Caco-2 (cell line): Measurements from ENCODE around the gene DDX51. TPM values are rescaled to one million over a fixed set of nuclear protein-coding genes. Genes with fewer than 3 reads are reported as not detected.

Experiments
- BruUV-seq: library from RNA; stranded (reverse); fragments of 400-500 nt; replicated peaks from 2 replicates; lab custom pipeline; 2021; lab: Mats Ljungman, UMichigan
- CTCF ChIA-PET: fragments of 300-600 bp; sonication (Branson Sonifier 250); formaldehyde crosslinking; loops from one replicate; lab custom pipeline; 2022; ENCODE audit warnings: antibody characterized with exemption; lab: Charles Lee
- POLR2A ChIA-PET: fragments of 300-600 bp; sonication (Branson Sonifier 250); formaldehyde crosslinking; loops from one replicate; lab custom pipeline; 2022; ENCODE audit warnings: antibody characterized with exemption; lab: Charles Lee
- DNase-seq, 2 experiments: peaks; one replicate each; pipeline versions ENCODE4 v3.0.0 to v3.0.0-alpha.2; 2020 to 2022
- H3K27me3 ChIP-seq: replicated peaks from 2 replicates; pipeline ENCODE4 v1.6.0; 2011; ENCODE audit warnings: low read length; ENCODE audit not compliant: control insufficient read depth, insufficient read depth
- H3K36me3 ChIP-seq: 2 replicates; pipeline ENCODE4 v1.5.1; 2011; ENCODE audit warnings: low read length; ENCODE audit not compliant: control insufficient read depth, insufficient read depth
- H3K4me1 ChIP-seq: fragments of 250-450 bp; sonication (Bioruptor Pico); 2 replicates; pipeline ENCODE4 v1.5.1; 2020; ENCODE audit warnings: mild to moderate bottlenecking
- H3K4me3 ChIP-seq: 2 replicates; pipeline ENCODE4 v1.5.1; 2011; ENCODE audit warnings: low read depth, mild to moderate bottlenecking, control low read depth, low read length
- H3K9me3 ChIP-seq: fragments of 250-450 bp; sonication (Bioruptor Pico); 2 replicates; pipeline ENCODE4 v1.5.1; 2020; ENCODE audit warnings: mild to moderate bottlenecking, moderate library complexity
- H3K27ac Mint-ChIP-seq: one replicate; pipeline ENCODE4 v1.8.0; 2022; ENCODE audit warnings: mixed read lengths; ENCODE audit not compliant: unreplicated experiment
- H3K27me3 Mint-ChIP-seq: one replicate; pipeline ENCODE4 v1.8.0; 2022; ENCODE audit warnings: mixed read lengths; ENCODE audit not compliant: insufficient read depth, unreplicated experiment
- H3K36me3 Mint-ChIP-seq: one replicate; pipeline ENCODE4 v1.8.0; 2022; ENCODE audit warnings: mild to moderate bottlenecking, mixed read lengths; ENCODE audit not compliant: insufficient read depth, unreplicated experiment
- H3K4me1 Mint-ChIP-seq: one replicate; pipeline ENCODE4 v1.8.0; 2022; ENCODE audit warnings: low read depth, mixed read lengths; ENCODE audit not compliant: unreplicated experiment
- H3K4me3 Mint-ChIP-seq: one replicate; pipeline ENCODE4 v1.8.0; 2022; ENCODE audit warnings: mild to moderate bottlenecking, moderate library complexity, mixed read lengths; ENCODE audit not compliant: unreplicated experiment
- H3K9me3 Mint-ChIP-seq: one replicate; pipeline ENCODE4 v1.8.0; 2022; ENCODE audit warnings: mixed read lengths; ENCODE audit not compliant: unreplicated experiment
- CTCF ChIP-seq, 2 experiments: fragments of 200-600 bp in 1 of 2; IDR thresholded peaks; 1 replicate in 1 of 2; 2 replicates in 1 of 2; pipeline versions ENCODE4 v1.5.1 to v1.8.0; 2011 to 2022; ENCODE audit warnings: antibody characterized with exemption in 1 of 2, control low read depth in 1 of 2, inconsistent platforms in 1 of 2, low read depth in 1 of 2, low read length in 1 of 2, mild to moderate bottlenecking in 1 of 2, moderate library complexity in 1 of 2; ENCODE audit not compliant: insufficient read depth in 1 of 2, severe bottlenecking in 1 of 2, unreplicated experiment in 1 of 2
- intact Hi-C: fragments of 100-400 bp; cut with micrococcal nuclease; formaldehyde crosslinking; loops from one replicate; pipeline ENCODE4 v1.10.0; 2022; ENCODE audit not compliant: unreplicated experiment
- total RNA-seq: library from RNA; stranded (reverse); gene quantifications from 2 replicates; pipeline ENCODE4 v1.2.3, GENCODE V29; 2022

The DDX51 gene
- total RNA-seq, 1 experiment from 2014 or later, result 40.4 TPM

- Histone ChIP-seq H3K9me3 (no peaks in the 10 kb centered on the region), H3K4me1 (no peaks in the 10 kb centered on the region), H3K27me3 (no peaks in the 10 kb centered on the region), H3K4me3 (no peak overlapping the region), H3K36me3 (0 out of 2 replicates have a peak, but pooled peaks cover 1% of the 10 kb centered on the region)
- Mint-ChIP-seq H3K27me3 (no peaks in the 10 kb centered on the region), H3K4me3 (no peak overlapping the region), H3K36me3 (peaks cover 23% of the 10 kb centered on the region), H3K9me3 (no peaks in the 10 kb centered on the region), H3K4me1 (no peaks in the 10 kb centered on the region), H3K27ac (no peak overlapping the region)
- TF ChIP-seq CTCF (IDR thresholded peaks at IDR 0.05; ENCODE audit: insufficient read depth in 1 of 2, low read depth in 1 of 2, low read length in 1 of 2, severe bottlenecking in 1 of 2, unreplicated experiment in 1 of 2), result no peak
- DNase-seq, result no peak
- intact Hi-C loops, result no loop called here
- BruUV-seq, result no TSS peak
- POLR2A ChIA-PET, result no interaction called here
- CTCF ChIA-PET, result no interaction called here
These were observed 18.4 kb downstream of the DDX51 start for GRCh38 chr12:132125736-132126135.

GRCh38 chr12:132124766-132125425, 19.2 kb downstream of the DDX51 start:
- POLR2A ChIA-PET, result no interaction called here
- H3K4me3 ChIP-seq, result no peak overlapping the region
- CTCF ChIA-PET, result no interaction called here
- no peaks in the 10 kb centered on the region for H3K27me3 ChIP-seq
- TF ChIP-seq CTCF (IDR thresholded peaks at IDR 0.05; ENCODE audit: insufficient read depth in 1 of 2, low read depth in 1 of 2, low read length in 1 of 2, severe bottlenecking in 1 of 2, unreplicated experiment in 1 of 2), result no peak
- no peaks in the 10 kb centered on the region for H3K9me3 Mint-ChIP-seq
- no peak overlapping the region for H3K27ac Mint-ChIP-seq
- no TSS peak for BruUV-seq
- no peak overlapping the region for H3K4me3 Mint-ChIP-seq
- H3K4me1 ChIP-seq, result no peaks in the 10 kb centered on the region
- H3K36me3 Mint-ChIP-seq, result peaks cover 23% of the 10 kb centered on the region
- H3K4me1 Mint-ChIP-seq, result no peaks in the 10 kb centered on the region
- H3K9me3 ChIP-seq, result no peaks in the 10 kb centered on the region
- no peak for DNase-seq
- H3K27me3 Mint-ChIP-seq, result no peaks in the 10 kb centered on the region
- 0 out of 2 replicates have a peak, but pooled peaks cover 1% of the 10 kb centered on the region for H3K36me3 ChIP-seq
- intact Hi-C loops, result no loop called here

- no peak for DNase-seq
- peaks cover 23% of the 10 kb centered on the region for H3K36me3 Mint-ChIP-seq
- Histone ChIP-seq H3K4me1 (no peaks in the 10 kb centered on the region), H3K36me3 (0 out of 2 replicates have a peak, but pooled peaks cover 1% of the 10 kb centered on the region), H3K27me3 (no peaks in the 10 kb centered on the region), H3K9me3 (no peaks in the 10 kb centered on the region), H3K4me3 (no peak overlapping the region)
- no peak for TF ChIP-seq CTCF (IDR thresholded peaks at IDR 0.05; ENCODE audit: insufficient read depth in 1 of 2, low read depth in 1 of 2, low read length in 1 of 2, severe bottlenecking in 1 of 2, unreplicated experiment in 1 of 2)
- H3K4me1 Mint-ChIP-seq, result no peaks in the 10 kb centered on the region
- ChIA-PET POLR2A (no interaction called here), CTCF (no interaction called here)
- H3K4me3 Mint-ChIP-seq, result no peak overlapping the region
- BruUV-seq, result no TSS peak
- H3K27ac Mint-ChIP-seq, result no peak overlapping the region
- H3K9me3 Mint-ChIP-seq, result no peaks in the 10 kb centered on the region
- intact Hi-C loops, result no loop called here
- H3K27me3 Mint-ChIP-seq, result no peaks in the 10 kb centered on the region
These were observed 20.0 kb downstream of the DDX51 start for GRCh38 chr12:132123970-132124765.
